Fibroblast of the aortic adventitia (primary cell): Measurements from ENCODE around the gene PEAK1. TPM values are rescaled to one million over a fixed set of nuclear protein-coding genes. Genes with fewer than 3 reads are reported as not detected.

Experiments
- DNase-seq: peaks from one replicate; pipeline ENCODE4 v3.0.0-alpha.2; 2010; ENCODE audit warnings: low read depth
- H3K4me3 ChIP-seq: 2 replicates; pipeline ENCODE4 v1.5.1; 2011; ENCODE audit warnings: low read depth, mild to moderate bottlenecking, control low read depth, low read length, moderate library complexity
- total RNA-seq: library from RNA; depleted of rRNA; stranded (reverse); fragments of >200 nt; gene quantifications from 2 replicates; pipeline ENCODE4 v1.2.3, GENCODE V29; 2012; ENCODE audit warnings: low replicate concordance
- TF ChIP-seq, protein P1 (sequence below): IDR thresholded peaks from 2 replicates; pipeline ENCODE4 v1.5.1; 2011; ENCODE audit warnings: mild to moderate bottlenecking, low read length, control low read depth, inconsistent platforms; ENCODE audit not compliant: insufficient read depth

Gene PEAK1
- total RNA-seq, 1 donor, result 98.2 TPM

DNA sequence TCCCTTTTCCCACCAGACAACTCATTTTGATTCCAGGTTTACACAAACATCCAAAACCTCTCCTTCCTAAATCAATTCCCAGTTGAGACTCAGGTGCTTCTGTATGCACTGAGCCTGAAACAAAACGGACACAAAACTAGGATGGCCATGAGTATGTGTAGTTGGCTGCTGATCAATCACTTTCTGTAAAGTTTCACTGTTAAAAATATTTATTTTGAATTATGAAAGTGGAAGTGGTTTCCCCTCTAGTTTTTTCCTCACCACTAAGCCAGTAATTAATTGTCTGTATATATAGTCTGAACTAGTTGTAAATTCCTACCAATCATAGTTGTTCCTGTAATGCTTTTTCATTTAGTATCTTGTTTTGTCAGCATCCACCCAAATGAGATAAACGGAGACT is 297.3 kb downstream of the PEAK1 start:
- H3K4me3 ChIP-seq, result no peak overlapping the region
- TF ChIP-seq, protein P1, sequence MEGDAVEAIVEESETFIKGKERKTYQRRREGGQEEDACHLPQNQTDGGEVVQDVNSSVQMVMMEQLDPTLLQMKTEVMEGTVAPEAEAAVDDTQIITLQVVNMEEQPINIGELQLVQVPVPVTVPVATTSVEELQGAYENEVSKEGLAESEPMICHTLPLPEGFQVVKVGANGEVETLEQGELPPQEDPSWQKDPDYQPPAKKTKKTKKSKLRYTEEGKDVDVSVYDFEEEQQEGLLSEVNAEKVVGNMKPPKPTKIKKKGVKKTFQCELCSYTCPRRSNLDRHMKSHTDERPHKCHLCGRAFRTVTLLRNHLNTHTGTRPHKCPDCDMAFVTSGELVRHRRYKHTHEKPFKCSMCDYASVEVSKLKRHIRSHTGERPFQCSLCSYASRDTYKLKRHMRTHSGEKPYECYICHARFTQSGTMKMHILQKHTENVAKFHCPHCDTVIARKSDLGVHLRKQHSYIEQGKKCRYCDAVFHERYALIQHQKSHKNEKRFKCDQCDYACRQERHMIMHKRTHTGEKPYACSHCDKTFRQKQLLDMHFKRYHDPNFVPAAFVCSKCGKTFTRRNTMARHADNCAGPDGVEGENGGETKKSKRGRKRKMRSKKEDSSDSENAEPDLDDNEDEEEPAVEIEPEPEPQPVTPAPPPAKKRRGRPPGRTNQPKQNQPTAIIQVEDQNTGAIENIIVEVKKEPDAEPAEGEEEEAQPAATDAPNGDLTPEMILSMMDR, result no peak
- DNase-seq, result no peak

DNA sequence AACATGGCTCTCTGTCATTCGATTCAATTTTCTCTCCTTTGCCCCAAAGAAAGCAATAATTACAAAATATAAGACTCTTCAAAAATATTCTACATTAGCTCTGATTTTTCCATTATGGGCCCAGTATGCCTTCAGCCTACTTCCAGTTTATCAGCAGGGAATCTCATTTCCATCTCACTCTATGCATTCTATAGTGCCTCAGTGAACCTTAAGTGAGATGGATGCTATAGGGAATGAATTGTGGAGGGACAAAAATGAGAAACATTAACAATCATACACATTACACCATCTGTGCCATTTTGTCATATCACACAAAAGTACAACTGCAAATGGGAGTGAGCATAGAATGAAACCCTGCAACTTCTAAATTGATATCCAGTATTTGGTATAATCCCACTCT is 298.3 kb downstream of the PEAK1 start:
- TF ChIP-seq, protein P1, result no peak
- H3K4me3 ChIP-seq, result no peak overlapping the region
- no peak for DNase-seq

DNA sequence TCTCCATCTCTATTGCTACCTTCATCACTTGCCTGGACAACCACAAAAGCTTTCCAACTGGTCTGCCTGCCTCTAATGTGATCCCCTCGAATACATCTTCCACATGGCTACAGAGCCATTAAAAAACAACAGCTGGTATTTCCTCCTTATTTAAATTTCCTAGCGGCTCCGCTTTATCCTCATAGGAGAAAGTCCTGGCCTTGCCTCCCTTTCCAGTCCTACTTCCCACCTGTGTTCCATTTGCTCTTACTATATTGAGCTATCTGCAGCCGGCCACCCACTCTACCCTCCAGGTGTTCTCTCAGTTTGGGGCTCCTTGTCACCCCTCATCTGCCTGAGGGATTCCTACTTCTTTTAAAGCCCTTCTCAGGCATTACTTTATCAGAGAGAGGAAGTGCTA is 299.3 kb downstream of the PEAK1 start:
- no peak for DNase-seq
- TF ChIP-seq, protein P1, result no peak
- H3K4me3 ChIP-seq, result no peak overlapping the region

DNA sequence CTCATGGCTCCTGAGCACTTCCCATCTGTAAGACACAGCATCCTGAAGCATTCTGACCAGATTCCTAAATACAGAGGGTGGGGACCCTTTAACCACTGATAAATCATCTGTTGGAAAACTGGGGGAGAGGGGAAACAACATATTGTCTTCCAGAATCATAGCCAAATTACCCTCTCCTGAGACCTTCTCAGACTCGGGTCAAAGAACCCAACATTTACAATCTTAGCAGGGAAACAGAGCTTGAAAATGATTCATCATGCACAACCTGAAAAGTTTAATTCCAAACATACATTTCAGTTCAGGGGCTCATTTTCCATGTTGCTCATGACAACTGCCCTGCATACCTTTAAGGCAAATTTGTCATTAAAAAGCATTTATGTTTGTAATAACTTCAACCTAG is 300.5 kb downstream of the PEAK1 start:
- TF ChIP-seq, protein P1, result no peak
- H3K4me3 ChIP-seq, result no peak overlapping the region
- no peak for DNase-seq

DNA sequence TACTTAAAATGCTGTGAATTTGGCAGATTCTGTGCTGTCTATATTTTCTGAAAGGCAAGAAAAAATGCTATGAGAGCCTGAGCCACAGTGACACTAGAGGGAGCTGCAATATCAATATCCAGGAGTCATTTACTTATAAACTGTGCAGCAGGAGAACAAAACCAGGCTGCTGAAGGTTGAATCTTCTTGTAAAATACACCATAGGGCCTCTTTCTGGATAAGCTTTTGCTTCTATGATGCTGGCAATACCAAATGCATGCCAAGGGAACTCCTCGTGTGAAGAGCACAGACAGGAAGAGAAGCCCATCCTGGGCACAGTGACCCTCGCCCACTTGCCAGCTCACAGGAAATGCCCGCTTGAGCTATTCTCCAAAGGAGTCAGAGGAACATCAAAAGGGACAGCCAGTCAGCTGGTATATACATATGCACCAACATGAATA is 301.0 kb downstream of the PEAK1 start:
- DNase-seq, result peak; percentile 88
- TF ChIP-seq, protein P1, result peak; percentile 89
- no peak overlapping the region for H3K4me3 ChIP-seq

DNA sequence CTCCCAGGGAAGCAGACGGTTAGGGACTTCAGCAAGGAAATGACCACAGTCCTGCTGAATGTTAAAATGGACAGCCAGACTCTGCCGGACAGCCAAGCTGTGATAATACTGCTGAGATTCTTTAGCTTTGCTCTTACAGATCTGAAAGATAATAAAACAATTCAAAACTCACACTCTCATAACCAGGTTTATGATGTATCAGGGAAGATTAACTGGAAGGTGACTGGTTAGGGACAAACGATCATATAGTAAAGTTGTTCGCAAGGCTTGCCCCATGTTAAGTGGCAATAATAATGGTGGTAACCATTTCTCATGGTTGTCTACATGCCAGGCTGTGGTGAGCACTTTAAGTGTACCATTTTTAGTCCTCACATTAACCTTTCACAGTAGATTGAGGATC is 304.7 kb downstream of the PEAK1 start:
- H3K4me3 ChIP-seq, result no peak overlapping the region
- no peak for DNase-seq
- TF ChIP-seq, protein P1, result no peak

DNA sequence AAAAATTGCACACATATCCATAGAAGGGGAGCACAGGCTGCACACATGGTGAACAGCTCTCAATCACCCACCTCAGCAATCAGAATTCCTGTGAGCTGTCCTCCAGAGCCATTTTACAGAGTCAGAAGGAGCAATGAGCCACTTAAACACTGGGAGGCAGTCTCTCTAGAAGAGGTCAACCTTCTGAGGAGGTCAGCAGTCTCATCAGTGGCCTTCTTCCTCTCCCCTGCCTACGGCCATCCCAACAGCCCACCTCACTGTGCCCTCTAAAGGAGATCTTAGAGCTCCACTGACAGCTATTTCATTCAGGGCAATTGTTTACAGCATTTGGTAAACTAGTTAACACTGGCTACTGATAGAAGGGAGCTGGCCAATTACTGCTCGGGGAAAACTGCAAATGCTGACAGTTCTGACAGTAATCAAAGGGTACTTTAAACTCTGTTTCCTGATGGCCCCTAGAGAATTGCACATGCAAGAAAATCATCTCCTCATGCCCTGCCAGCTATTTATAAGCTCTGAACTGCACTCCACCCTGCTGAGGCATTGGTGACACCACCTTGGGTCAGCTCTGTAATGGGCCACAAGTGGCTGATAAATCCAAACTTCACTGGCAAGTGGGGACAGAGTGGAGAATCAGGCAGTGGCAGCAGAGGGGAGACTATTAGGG is 306.9 kb downstream of the PEAK1 start:
- no peak overlapping the region for H3K4me3 ChIP-seq
- no peak for DNase-seq
- TF ChIP-seq, protein P1, result no peak
